Measurements from ENCODE around the gene POLR3B. TPM values are rescaled to one million over a fixed set of nuclear protein-coding genes. Genes with fewer than 3 reads are reported as not detected.

The POLR3B gene
- polyA plus RNA-seq, 3 donors = 1.7 to 2.6 (median 2.0) TPM

GRCh38 chr12:106487664-106488063 is 130.1 kb downstream of the POLR3B start:
- DNase-seq = no peak
- Mint-ChIP-seq H3K4me3 (no peak overlapping the region), H3K27me3 (ENCODE audit: low read depth in 3 of 3) (no peaks in the 10 kb centered on the region), H3K27ac (no peak overlapping the region), H3K36me3 (peaks cover 25 to 28% of the 10 kb centered on the region in 2 donors), H3K4me1 (no peaks in the 10 kb centered on the region), H3K9me3 (peaks cover 0 to 2% (median 0%) of the 10 kb centered on the region in 7 donors)
- WGBS (ENCODE audit: insufficient coverage) = 95% methylated on average over 5 of the region's 5 CpGs
- Histone ChIP-seq H4K20me1 (ENCODE audit: insufficient read depth, low read length) (no peaks in the 10 kb centered on the region), H2AFZ (ENCODE audit: insufficient read depth, low read depth, low read length, poor library complexity, severe bottlenecking) (no peak overlapping the region), H3K36me3 (replicated peaks in 1 of 2; ENCODE audit: control insufficient read depth in 1 of 2, insufficient read depth in 2 of 2, low read length in 2 of 2) (peaks cover 0 to 21% of the 10 kb centered on the region in 2 donors), H3K4me3 (replicated peaks in 1 of 3; ENCODE audit: low read depth in 2 of 3, low read length in 3 of 3) (no peak overlapping the region), H3K9ac (ENCODE audit: insufficient read depth, low read length, poor library complexity, severe bottlenecking) (no peak overlapping the region), H3K4me1 (ENCODE audit: control insufficient read depth in 1 of 2, insufficient read depth in 2 of 2, low read length in 2 of 2) (no peaks in the 10 kb centered on the region), H3K9me3 (replicated peaks in 1 of 2; ENCODE audit: control insufficient read depth in 1 of 2, insufficient read depth in 1 of 2, low read length in 2 of 2) (no peaks in the 10 kb centered on the region), H3K27ac (ENCODE audit: low read depth in 1 of 2, low read length in 2 of 2) (no peak overlapping the region), H3K79me2 (ENCODE audit: insufficient read depth, low read length) (no peaks in the 10 kb centered on the region), H3K27me3 (ENCODE audit: control insufficient read depth in 2 of 2, insufficient read depth in 2 of 2, low read length in 2 of 2) (no peaks in the 10 kb centered on the region), H3K4me2 (replicated peaks; ENCODE audit: extremely low read depth, low read length, poor library complexity, severe bottlenecking) (no peak overlapping the region)
- TF ChIP-seq CTCF (IDR thresholded peaks at IDR 0.05) = no peak
- intact Hi-C loops (cut with micrococcal nuclease) = no loop called here

GRCh38 chr12:106488884-106489283 is 131.3 kb downstream of the POLR3B start:
- no peaks in the 10 kb centered on the region for H3K27me3 Mint-ChIP-seq (ENCODE audit: low read depth in 3 of 3)

More at GRCh38 chr12:106488884-106489283, 131.3 kb downstream of the POLR3B start:
- Histone ChIP-seq H3K4me1 (ENCODE audit: control insufficient read depth in 1 of 2, insufficient read depth in 2 of 2, low read length in 2 of 2) (no peaks in the 10 kb centered on the region), H3K9me3 (replicated peaks in 1 of 2; ENCODE audit: control insufficient read depth in 1 of 2, insufficient read depth in 1 of 2, low read length in 2 of 2) (no peaks in the 10 kb centered on the region), H3K79me2 (ENCODE audit: insufficient read depth, low read length) (no peaks in the 10 kb centered on the region), H3K36me3 (replicated peaks in 1 of 2; ENCODE audit: control insufficient read depth in 1 of 2, insufficient read depth in 2 of 2, low read length in 2 of 2) (peaks cover 0 to 15% of the 10 kb centered on the region in 2 donors), H4K20me1 (ENCODE audit: insufficient read depth, low read length) (no peaks in the 10 kb centered on the region), H3K4me3 (replicated peaks in 1 of 3; ENCODE audit: low read depth in 2 of 3, low read length in 3 of 3) (no peak overlapping the region), H3K9ac (ENCODE audit: insufficient read depth, low read length, poor library complexity, severe bottlenecking) (no peak overlapping the region), H3K27me3 (ENCODE audit: control insufficient read depth in 2 of 2, insufficient read depth in 2 of 2, low read length in 2 of 2) (no peaks in the 10 kb centered on the region), H3K4me2 (replicated peaks; ENCODE audit: extremely low read depth, low read length, poor library complexity, severe bottlenecking) (no peak overlapping the region), H3K27ac (ENCODE audit: low read depth in 1 of 2, low read length in 2 of 2) (no peak overlapping the region), H2AFZ (ENCODE audit: insufficient read depth, low read depth, low read length, poor library complexity, severe bottlenecking) (no peak overlapping the region)
- no CpG with 5 or more reads among the region's 3 CpGs for WGBS (ENCODE audit: insufficient coverage)
- no peak for DNase-seq
- Mint-ChIP-seq H3K27ac (no peak overlapping the region), H3K9me3 (peaks cover 0 to 2% (median 0%) of the 10 kb centered on the region in 7 donors), H3K4me3 (no peak overlapping the region), H3K4me1 (no peaks in the 10 kb centered on the region), H3K36me3 (peaks cover 25 to 26% of the 10 kb centered on the region in 2 donors)
- intact Hi-C loops (cut with micrococcal nuclease) = no loop called here
- TF ChIP-seq CTCF (IDR thresholded peaks at IDR 0.05) = no peak

Data from CD14-positive monocyte (primary cell).